ENCODE data around the gene PABPN1L. TPM values are rescaled to one million over a fixed set of nuclear protein-coding genes. Genes with fewer than 3 reads are reported as not detected.
A peak's percentile ranks its signal among the peaks of the same experiment; 100 is the strongest.

PABPN1L gene
- total RNA-seq, 1 donor from 2014 or later, result not detected

DNA sequence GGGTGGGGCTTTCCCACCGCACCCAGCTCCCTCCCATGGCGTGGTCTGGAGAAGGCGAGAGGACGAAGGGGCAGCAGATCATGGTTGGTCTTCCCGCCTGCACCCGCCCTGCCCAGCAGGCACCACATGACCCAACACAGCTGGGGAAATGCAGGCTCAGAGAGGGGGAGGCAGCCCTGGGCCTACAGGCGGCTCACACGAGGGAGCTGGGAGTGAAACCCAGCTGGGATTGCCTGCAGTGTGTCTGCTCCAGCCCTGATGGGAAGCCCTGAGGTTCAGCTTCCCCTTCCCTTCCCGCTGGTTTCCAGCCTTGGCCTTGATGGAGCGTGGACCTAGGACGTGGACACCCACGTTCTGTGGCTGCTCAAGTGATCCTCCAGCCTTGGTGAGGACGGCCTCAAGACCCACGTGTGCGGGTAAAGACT is 20.0 kb upstream of the PABPN1L start:
- H3F3A ChIP-seq (ENCODE audit: low read depth), result no peaks in the 10 kb centered on the region
- no peak overlapping the region for H3K9ac ChIP-seq
- H3K36me3 Mint-ChIP-seq, result peaks cover 2% of the 10 kb centered on the region
- no peak for DNase-seq (ENCODE audit: low spot score)
- no peak overlapping the region for H3K27ac Mint-ChIP-seq
- no peak overlapping the region for H3K27ac ChIP-seq
- peaks cover 8% of the 10 kb centered on the region for H3K27me3 Mint-ChIP-seq (ENCODE audit: insufficient read depth, low read depth)
- no peak overlapping the region for H3K4me3 ChIP-seq
- H3K4me1 ChIP-seq, result no peaks in the 10 kb centered on the region
- no peak overlapping the region for H3K4me2 ChIP-seq
- no peaks in the 10 kb centered on the region for H3K36me3 ChIP-seq
- H3K4me3 Mint-ChIP-seq, result no peak overlapping the region
- H3K9me3 ChIP-seq (ENCODE audit: low read depth), result no peaks in the 10 kb centered on the region
- H3K4me1 Mint-ChIP-seq, result peaks cover 3% of the 10 kb centered on the region
- H3K79me2 ChIP-seq (ENCODE audit: low read depth), result no peaks in the 10 kb centered on the region
- H4K20me1 ChIP-seq (ENCODE audit: low read depth), result no peaks in the 10 kb centered on the region
- H2AFZ ChIP-seq (replicated peaks), result no peak overlapping the region
- H3K9me3 Mint-ChIP-seq, result peaks cover 4% of the 10 kb centered on the region
- TF ChIP-seq, protein P1, sequence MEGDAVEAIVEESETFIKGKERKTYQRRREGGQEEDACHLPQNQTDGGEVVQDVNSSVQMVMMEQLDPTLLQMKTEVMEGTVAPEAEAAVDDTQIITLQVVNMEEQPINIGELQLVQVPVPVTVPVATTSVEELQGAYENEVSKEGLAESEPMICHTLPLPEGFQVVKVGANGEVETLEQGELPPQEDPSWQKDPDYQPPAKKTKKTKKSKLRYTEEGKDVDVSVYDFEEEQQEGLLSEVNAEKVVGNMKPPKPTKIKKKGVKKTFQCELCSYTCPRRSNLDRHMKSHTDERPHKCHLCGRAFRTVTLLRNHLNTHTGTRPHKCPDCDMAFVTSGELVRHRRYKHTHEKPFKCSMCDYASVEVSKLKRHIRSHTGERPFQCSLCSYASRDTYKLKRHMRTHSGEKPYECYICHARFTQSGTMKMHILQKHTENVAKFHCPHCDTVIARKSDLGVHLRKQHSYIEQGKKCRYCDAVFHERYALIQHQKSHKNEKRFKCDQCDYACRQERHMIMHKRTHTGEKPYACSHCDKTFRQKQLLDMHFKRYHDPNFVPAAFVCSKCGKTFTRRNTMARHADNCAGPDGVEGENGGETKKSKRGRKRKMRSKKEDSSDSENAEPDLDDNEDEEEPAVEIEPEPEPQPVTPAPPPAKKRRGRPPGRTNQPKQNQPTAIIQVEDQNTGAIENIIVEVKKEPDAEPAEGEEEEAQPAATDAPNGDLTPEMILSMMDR (IDR thresholded peaks at IDR 0.05), result no peak
- TF ChIP-seq EZH2 (IDR thresholded peaks at IDR 0.05) (no peak), EZH2phosphoT487 (IDR thresholded peaks at IDR 0.05) (no peak)
- H3K27me3 ChIP-seq, result no peaks in the 10 kb centered on the region

GRCh38 chr16:88885693-88886280 is 19.3 kb upstream of the PABPN1L start:
- DNase-seq (ENCODE audit: low spot score), result no peak
- Mint-ChIP-seq H3K9me3 (peaks cover 4% of the 10 kb centered on the region), H3K36me3 (peaks cover 2% of the 10 kb centered on the region), H3K4me3 (no peak overlapping the region), H3K27ac (no peak overlapping the region), H3K27me3 (ENCODE audit: insufficient read depth, low read depth) (peaks cover 6% of the 10 kb centered on the region), H3K4me1 (peaks cover 3% of the 10 kb centered on the region)
- Histone ChIP-seq H3K9me3 (ENCODE audit: low read depth) (no peaks in the 10 kb centered on the region), H3K4me3 (no peak overlapping the region), H3K79me2 (ENCODE audit: low read depth) (no peaks in the 10 kb centered on the region), H2AFZ (replicated peaks) (no peak overlapping the region), H3K4me2 (no peak overlapping the region), H3K9ac (no peak overlapping the region), H3K27me3 (no peaks in the 10 kb centered on the region), H3K36me3 (no peaks in the 10 kb centered on the region), H3K4me1 (peaks cover 1% of the 10 kb centered on the region), H3K27ac (no peak overlapping the region), H3F3A (ENCODE audit: low read depth) (no peaks in the 10 kb centered on the region), H4K20me1 (ENCODE audit: low read depth) (no peaks in the 10 kb centered on the region)
- no peak for TF ChIP-seq EZH2phosphoT487 (IDR thresholded peaks at IDR 0.05)
- no peak for TF ChIP-seq EZH2 (IDR thresholded peaks at IDR 0.05)
- TF ChIP-seq, protein P1 (IDR thresholded peaks at IDR 0.05), result no peak

DNA sequence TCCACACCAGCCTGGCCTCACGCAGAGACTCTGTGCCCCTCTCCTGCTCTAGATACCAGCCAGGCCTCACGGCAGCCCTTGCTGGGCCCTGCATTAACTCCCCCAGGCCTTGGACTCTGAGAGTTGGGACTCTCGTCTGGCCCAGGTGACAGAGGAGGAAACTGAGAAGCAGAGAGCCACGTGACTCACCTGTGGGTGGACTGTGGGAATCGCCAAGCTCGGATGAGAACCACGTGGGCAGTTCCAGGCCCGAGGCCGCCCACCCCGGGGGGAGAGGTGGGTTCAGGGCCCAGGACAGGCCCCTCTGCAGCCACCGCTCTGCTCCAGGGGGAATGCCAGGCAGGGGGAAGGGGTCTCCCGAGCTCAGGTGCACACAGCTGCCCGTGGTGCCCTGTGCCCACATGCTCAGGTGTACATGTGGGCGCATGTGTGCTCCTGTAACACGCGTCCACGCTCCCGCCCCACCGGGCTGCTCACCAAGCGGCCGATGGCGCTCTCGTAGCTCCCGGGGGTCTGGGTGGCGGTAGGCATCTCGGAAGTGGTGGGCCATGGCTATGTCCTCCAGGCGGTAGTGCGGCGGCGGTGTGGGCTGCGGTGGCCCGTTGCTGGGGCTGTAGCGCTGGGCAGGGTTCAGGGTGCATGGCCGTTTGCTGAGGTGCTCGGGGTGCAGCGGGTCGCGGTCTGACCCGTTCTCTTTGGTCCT is 18.3 kb upstream of the PABPN1L start:
- Histone ChIP-seq H3K9ac (no peak overlapping the region), H3K4me1 (peaks cover 7% of the 10 kb centered on the region), H3F3A (ENCODE audit: low read depth) (no peaks in the 10 kb centered on the region), H2AFZ (replicated peaks) (no peak overlapping the region), H4K20me1 (ENCODE audit: low read depth) (no peaks in the 10 kb centered on the region), H3K4me3 (no peak overlapping the region), H3K4me2 (no peak overlapping the region), H3K27ac (no peak overlapping the region), H3K36me3 (no peaks in the 10 kb centered on the region), H3K27me3 (no peaks in the 10 kb centered on the region), H3K9me3 (ENCODE audit: low read depth) (no peaks in the 10 kb centered on the region), H3K79me2 (ENCODE audit: low read depth) (no peaks in the 10 kb centered on the region)
- H3K27ac Mint-ChIP-seq, result no peak overlapping the region
- DNase-seq (ENCODE audit: low spot score), result no peak
- H3K4me1 Mint-ChIP-seq, result peaks cover 11% of the 10 kb centered on the region
- no peaks in the 10 kb centered on the region for H3K36me3 Mint-ChIP-seq
- peak overlapping the region; percentile 53 for H3K4me3 Mint-ChIP-seq
- H3K9me3 Mint-ChIP-seq, result no peaks in the 10 kb centered on the region
- H3K27me3 Mint-ChIP-seq (ENCODE audit: insufficient read depth, low read depth), result peaks cover 6% of the 10 kb centered on the region
- no peak for TF ChIP-seq EZH2 (IDR thresholded peaks at IDR 0.05)
- TF ChIP-seq EZH2phosphoT487 (IDR thresholded peaks at IDR 0.05), result no peak
- TF ChIP-seq, protein P1 (IDR thresholded peaks at IDR 0.05), result no peak

All from neural progenitor cell (in vitro differentiated cells).